Adrenal gland (tissue), 5 donors: ENCODE data around the gene MED12L.

Source experiments
- CTCF ChIP-seq, 6 experiments: fragments of 450-650 bp in 4 of 6; fragments of 200-600 bp in 2 of 6; sonication (generic) in 1 of 6; IDR thresholded peaks; 1 replicate in 5 of 6; 2 replicates in 1 of 6; pipeline versions ENCODE4 v1.5.1 to v1.8.0; 2016 to 2021; ENCODE audit warnings: antibody characterized with exemption in 6 of 6, mild to moderate bottlenecking in 2 of 6, moderate library complexity in 1 of 6
- POLR2A ChIP-seq, 2 donors: fragments of 450-650 bp; IDR thresholded peaks; one replicate each; pipeline ENCODE4 v1.6.1; 2017; ENCODE audit warnings: antibody characterized with exemption in 2 of 2, mild to moderate bottlenecking in 2 of 2, moderate library complexity in 1 of 2
- donor health status: DM: no; HTN: no; CAD: no.

GRCh38 chr3:151196434-151196833 lies 111.0 kb downstream of the MED12L start:
- no peak for TF ChIP-seq CTCF (IDR thresholded peaks at IDR 0.05)
- TF ChIP-seq POLR2A (IDR thresholded peaks at IDR 0.05), result no peak
